ENCODE measurements around the gene SPRED1.
"Not testable (repeated sequence)": the region's sequence is repeated elsewhere in the genome, so short reads cannot be mapped to it uniquely, and the experiment has no call there.

- TF ChIP-seq BRCA1, AHR, TAF1, UBTF (CRISPR knock-in tag; IDR thresholded peaks at IDR 0.05): not testable (repeated sequence)
These were observed 19.8 kb downstream of the SPRED1 start for GRCh38 chr15:38272431-38272830.

Measured in HepG2 (cell line).